Stomach smooth muscle (tissue), 2 donors: ENCODE data around the gene SH3YL1.
A peak's percentile ranks its signal among the peaks of the same experiment; 100 is the strongest.

Experiments
- H3K27ac ChIP-seq: one replicate; pipeline ENCODE4 v1.7.0; 2013; ENCODE audit warnings: mild to moderate bottlenecking, low read length, inconsistent platforms
- H3K27me3 ChIP-seq, 2 donors: one replicate each; pipeline ENCODE4 v1.7.0; 2013; ENCODE audit warnings: low read length in 2 of 2; ENCODE audit not compliant: insufficient read depth in 2 of 2, control insufficient read depth in 1 of 2
- H3K36me3 ChIP-seq, 2 donors: one replicate each; pipeline ENCODE4 v1.7.0; 2013; ENCODE audit warnings: low read length in 2 of 2; ENCODE audit not compliant: control insufficient read depth in 2 of 2, insufficient read depth in 2 of 2
- H3K4me1 ChIP-seq: one replicate; pipeline ENCODE4 v1.7.0; 2013; ENCODE audit warnings: low read length; ENCODE audit not compliant: control insufficient read depth, insufficient read depth
- H3K4me3 ChIP-seq, 2 donors: one replicate each; pipeline ENCODE4 v1.7.0; 2013; ENCODE audit warnings: low read length in 2 of 2
- H3K9ac ChIP-seq, 2 donors: one replicate each; pipeline ENCODE4 v1.7.0; 2013; ENCODE audit warnings: low read length in 2 of 2, mild to moderate bottlenecking in 1 of 2
- H3K9me3 ChIP-seq, 2 donors: one replicate each; pipeline ENCODE4 v1.7.0; 2013; ENCODE audit warnings: low read length in 2 of 2; ENCODE audit not compliant: control insufficient read depth in 2 of 2
- donor health status: healthy.
- donor health status: Pancreatic carcinoma.

The SH3YL1 gene

DNA sequence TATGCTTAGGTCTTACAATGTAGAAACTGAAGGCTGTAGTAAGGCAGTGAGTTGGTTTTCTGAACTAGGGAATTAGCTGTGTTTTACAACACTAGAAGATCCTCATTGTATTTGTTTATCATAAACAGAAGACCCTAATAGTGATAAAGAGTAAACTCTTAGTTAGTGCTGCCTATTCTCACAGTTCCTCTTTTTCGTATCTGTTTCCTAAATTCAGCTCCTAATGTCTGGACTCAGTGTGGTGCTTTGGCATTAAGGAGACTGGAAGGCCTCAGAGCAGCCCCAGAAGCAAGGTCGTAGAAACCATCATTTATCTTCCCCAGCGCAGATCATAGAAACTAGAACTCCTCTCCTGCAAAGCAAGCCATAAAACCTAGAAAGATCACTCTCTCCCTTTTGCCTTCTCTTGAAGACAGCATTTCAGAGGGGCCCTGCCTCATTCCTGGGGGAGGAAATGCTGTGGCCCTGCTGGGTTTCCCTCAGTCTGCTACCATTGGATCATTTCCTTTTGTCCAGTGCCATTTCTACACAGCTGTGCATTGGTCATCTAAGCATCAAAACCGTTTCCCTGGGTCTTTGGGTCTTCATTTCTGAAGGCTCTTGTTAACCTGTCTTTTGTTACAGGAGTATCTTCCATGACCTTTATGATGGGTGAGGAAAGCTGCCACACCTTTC, 5.7 kb upstream of the SH3YL1 start:
- no peak overlapping the region for H3K9ac ChIP-seq
- no peak overlapping the region for H3K4me3 ChIP-seq
- H3K9me3 ChIP-seq = no peaks in the 10 kb centered on the region
- no peak overlapping the region for H3K27ac ChIP-seq
- no peaks in the 10 kb centered on the region for H3K27me3 ChIP-seq
- peaks cover 6 to 10% of the 10 kb centered on the region in 2 donors for H3K36me3 ChIP-seq
- H3K4me1 ChIP-seq = peaks cover 7% of the 10 kb centered on the region

DNA sequence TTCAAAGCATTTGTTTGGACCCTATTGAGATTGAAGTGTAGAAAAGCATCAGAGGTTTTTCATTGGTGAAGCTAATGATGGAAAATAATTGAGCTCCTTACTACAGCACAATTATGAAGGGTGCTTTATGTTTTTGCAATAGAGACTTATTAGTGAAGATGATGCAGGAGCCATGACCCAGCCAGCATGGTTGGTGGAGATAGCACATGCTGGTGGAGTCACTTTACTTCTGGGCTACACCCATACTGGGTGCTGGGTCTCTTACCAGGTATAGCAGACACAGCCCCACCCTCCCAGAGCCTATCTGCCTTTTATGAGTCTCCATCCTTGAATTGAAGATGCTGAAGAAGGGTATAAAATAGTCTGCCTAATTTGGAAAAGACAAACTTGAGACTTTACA, 4.5 kb upstream of the SH3YL1 start:
- Histone ChIP-seq H3K4me1 (peaks cover 14% of the 10 kb centered on the region), H3K27ac (no peak overlapping the region), H3K9me3 (no peaks in the 10 kb centered on the region), H3K36me3 (peaks cover 4 to 9% of the 10 kb centered on the region in 2 donors), H3K27me3 (no peaks in the 10 kb centered on the region), H3K9ac (no peak overlapping the region), H3K4me3 (no peak overlapping the region)

DNA sequence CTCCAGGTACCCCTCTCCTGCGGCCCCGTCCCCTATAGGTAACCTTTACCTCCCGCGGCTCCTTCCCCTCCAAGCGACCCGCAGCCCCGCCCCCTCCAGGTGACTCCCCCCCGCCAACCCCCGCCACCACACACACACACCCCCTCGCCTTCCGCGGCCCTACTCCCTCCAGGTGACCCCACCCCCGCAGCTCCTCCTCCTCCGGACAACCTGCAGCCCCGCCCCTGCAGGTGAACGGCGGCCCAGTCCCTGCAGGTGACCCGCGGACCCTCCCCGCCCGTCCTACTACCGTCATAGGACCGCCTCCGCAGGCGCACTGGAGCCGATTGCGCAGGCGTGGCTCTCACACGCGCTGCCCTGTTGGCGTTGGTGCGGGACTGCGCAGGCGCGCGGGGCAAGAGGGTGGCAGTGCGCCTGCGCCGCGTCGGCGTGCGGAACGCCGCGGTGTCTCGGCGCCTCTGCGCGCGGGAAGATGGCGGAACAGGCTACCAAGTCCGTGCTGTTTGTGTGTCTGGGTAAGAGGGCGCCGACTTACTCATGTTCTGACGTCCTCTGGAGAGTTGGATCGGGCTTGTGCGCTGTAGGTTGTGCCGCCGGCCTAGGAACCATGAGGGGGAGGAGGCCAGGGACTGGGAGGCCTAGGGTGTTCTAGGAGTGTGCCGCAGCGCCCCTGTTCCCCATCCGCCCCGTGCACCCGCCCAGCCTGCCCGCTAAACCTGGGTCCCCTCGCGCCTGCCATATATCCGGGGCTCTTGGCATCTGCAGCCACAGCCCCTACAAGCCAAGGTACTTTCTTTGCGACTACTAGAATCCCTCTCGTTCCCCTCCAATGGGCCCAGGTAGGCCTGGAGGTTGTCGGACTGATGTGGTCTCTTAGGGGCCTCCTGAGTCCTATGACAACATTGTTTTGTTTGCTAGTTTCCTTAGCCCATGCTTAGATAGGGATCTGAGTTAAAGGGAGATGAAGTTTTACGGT, 949 bp upstream of the SH3YL1 start, which contains the start of gene ACP1:
ACP1 (plus strand) TSS at position 455 of the 976 bp plus-strand sequence; CDS start at position 473, 18 bp downstream.
- Histone ChIP-seq H3K4me1 (peaks cover 16% of the 10 kb centered on the region), H3K27me3 (no peaks in the 10 kb centered on the region), H3K9me3 (peaks cover 2 to 7% of the 10 kb centered on the region in 2 donors)

DNA sequence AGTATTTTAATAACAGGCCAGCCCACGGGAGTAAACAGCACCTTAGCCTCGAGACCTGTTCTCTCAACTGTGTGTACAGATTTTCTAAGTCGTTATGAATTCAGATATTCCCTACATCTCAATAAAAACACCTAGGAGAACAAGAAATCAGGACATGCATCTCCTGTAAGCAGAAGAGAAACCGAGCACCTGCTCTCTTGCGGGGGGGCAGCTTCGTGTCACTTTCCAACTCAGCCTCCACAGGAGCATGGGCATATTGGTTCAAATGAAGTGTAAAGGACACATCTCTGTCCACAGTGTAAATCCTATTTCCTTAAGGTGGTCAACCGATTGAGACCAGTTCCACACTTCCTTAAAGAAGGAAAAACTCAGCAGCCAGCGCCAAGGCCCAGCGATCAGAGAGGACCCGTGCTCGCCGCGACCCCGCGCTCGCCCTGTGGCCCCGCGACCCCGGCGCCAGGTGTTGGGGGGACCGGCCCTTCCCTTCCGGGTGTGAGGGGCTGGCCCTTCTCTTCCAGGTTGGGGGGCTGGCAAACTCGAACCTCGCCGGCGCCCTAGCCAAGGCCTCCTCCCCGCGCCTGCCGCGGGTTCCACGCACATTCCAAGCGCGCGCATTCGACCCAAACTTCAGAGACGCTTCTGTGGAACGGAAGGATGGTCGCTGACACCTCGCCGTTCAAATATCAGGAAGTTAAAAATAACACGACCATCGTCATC, 652 bp downstream of the SH3YL1 start:
- Histone ChIP-seq H3K4me1 (peaks cover 16% of the 10 kb centered on the region), H3K27ac (no peak overlapping the region)

More for the DNA sequence above, 949 bp upstream of the SH3YL1 start, which contains the start of gene ACP1:
- peak within 1 kb of the TSS; percentile 75 to 95 for H3K9ac ChIP-seq
- H3K27ac ChIP-seq = peak within 1 kb of the TSS; percentile 58
- H3K36me3 ChIP-seq = no peaks in the 10 kb centered on the region
- peak within 1 kb of the TSS; percentile 90 to 95 for H3K4me3 ChIP-seq

DNA sequence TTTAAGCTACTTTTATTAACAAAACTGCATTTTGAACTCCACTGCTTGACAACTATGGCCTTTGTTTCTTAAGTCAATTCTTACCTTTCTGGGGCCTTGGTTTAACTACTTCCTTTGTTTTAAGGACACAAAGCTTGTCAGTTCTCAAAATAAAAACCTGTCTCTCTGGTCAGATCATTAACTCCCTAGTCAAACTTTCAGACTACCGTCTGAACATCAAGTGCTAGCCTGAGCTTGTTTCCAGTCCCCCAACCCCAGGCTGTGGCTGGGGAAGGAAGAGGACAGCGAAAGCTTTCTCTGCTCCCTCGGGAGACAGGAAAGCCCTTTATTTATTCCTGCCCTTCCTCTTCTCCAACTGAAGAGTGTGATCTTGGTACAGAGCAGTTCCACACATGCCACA, 1.7 kb downstream of the SH3YL1 start:
- Histone ChIP-seq H3K4me1 (peaks cover 15% of the 10 kb centered on the region), H3K27me3 (no peaks in the 10 kb centered on the region), H3K9me3 (peaks cover 2 to 7% of the 10 kb centered on the region in 2 donors), H3K27ac (no peak overlapping the region), H3K4me3 (no peak overlapping the region), H3K9ac (no peak overlapping the region), H3K36me3 (peaks cover 0 to 2% of the 10 kb centered on the region in 2 donors)

More for the DNA sequence above, 652 bp downstream of the SH3YL1 start:
- H3K27me3 ChIP-seq = no peaks in the 10 kb centered on the region
- H3K9me3 ChIP-seq = peaks cover 2 to 7% of the 10 kb centered on the region in 2 donors
- H3K9ac ChIP-seq = peak overlapping the region; percentile 42 to 63
- H3K36me3 ChIP-seq = peaks cover 0 to 2% of the 10 kb centered on the region in 2 donors
- H3K4me3 ChIP-seq = peak overlapping the region; percentile 90 to 95

DNA sequence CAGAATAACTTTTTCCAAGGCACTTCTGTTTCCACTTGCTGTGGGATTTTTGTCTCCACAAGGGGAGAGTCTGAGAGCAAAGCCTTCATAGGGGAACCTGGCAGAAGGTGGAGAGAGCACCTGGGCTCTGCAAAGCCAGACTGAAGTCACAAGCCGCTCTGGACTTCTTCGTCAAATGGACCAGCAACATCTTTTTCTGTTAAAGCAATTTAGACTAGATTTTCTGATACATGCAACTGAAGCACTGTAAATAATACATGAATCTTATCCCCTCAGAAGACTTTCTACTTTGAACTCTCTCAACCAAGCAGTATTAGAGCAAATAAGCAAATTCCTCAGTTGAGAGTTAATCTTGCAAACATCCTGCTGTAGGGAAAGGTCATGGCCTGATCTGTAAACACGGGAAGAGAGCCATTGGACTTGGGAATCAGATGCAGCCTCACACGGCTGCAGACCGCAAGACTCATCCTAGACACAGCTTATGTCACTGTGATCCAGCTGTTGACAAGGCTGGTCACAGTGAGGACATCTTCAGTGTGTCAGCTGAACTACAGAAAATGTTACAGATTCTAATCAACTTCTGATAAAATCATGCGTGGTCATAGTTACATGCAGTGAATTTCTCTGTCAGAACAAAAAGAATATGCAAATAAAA, 3.2 kb downstream of the SH3YL1 start:
- no peak overlapping the region for H3K9ac ChIP-seq
- no peak overlapping the region for H3K27ac ChIP-seq
- no peak overlapping the region for H3K4me3 ChIP-seq

DNA sequence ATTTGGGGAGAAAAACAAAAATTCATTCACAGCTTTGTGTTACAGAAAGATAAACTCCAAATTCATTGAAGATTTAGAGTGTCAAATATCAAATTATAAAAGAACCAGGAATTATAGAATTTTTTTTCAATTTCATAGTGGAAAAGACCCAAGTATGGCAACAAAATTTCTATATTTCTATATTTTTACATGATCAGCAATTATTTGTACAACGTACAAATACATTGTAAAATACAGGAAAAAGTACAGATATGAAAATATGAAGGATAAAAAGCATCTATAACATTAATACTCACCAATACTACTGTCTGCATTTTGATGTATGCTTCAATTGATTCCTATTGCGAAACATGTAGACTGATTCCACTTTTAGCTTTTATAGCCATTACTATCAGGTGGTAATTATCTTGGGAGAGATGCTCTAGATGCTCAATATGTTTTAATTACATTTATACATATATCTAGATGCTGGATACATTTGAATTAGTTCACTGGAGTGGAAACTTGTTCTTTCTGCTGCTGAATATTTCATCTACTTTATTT, 4.0 kb downstream of the SH3YL1 start:
- Histone ChIP-seq H3K27me3 (no peaks in the 10 kb centered on the region), H3K36me3 (peaks cover 0 to 2% of the 10 kb centered on the region in 2 donors), H3K27ac (no peak overlapping the region), H3K4me1 (peaks cover 9% of the 10 kb centered on the region), H3K9ac (no peak overlapping the region), H3K9me3 (peaks cover 2 to 7% of the 10 kb centered on the region in 2 donors), H3K4me3 (no peak overlapping the region)

More for the DNA sequence above, 3.2 kb downstream of the SH3YL1 start:
- H3K27me3 ChIP-seq = no peaks in the 10 kb centered on the region
- peaks cover 0 to 2% of the 10 kb centered on the region in 2 donors for H3K36me3 ChIP-seq
- H3K4me1 ChIP-seq = peaks cover 13% of the 10 kb centered on the region
- H3K9me3 ChIP-seq = peaks cover 2 to 7% of the 10 kb centered on the region in 2 donors

DNA sequence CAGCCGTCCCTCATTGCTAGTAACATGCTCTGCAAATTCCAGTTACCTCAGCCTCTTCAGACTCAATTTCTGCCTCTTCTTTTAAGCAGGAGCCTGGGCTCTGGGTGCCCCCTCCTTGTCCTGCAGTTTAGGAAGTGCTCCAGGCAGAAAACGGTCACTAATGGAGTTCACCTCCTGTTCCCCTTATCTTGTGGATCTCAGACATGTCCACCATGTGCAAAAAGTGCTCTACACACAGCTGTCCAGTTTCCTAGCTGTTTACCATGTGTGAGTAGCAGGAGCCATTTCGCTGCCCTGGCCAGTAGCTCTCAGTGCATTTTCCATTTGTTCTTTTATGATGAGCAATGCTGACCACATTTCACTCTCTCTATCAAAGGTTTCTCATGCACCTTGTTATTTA, 4.9 kb downstream of the SH3YL1 start:
- peaks cover 2 to 7% of the 10 kb centered on the region in 2 donors for H3K9me3 ChIP-seq
- H3K4me1 ChIP-seq = peaks cover 8% of the 10 kb centered on the region
- no peak overlapping the region for H3K4me3 ChIP-seq
- H3K36me3 ChIP-seq = peaks cover 0 to 2% of the 10 kb centered on the region in 2 donors
- H3K9ac ChIP-seq = no peak overlapping the region
- no peak overlapping the region for H3K27ac ChIP-seq
- no peaks in the 10 kb centered on the region for H3K27me3 ChIP-seq

DNA sequence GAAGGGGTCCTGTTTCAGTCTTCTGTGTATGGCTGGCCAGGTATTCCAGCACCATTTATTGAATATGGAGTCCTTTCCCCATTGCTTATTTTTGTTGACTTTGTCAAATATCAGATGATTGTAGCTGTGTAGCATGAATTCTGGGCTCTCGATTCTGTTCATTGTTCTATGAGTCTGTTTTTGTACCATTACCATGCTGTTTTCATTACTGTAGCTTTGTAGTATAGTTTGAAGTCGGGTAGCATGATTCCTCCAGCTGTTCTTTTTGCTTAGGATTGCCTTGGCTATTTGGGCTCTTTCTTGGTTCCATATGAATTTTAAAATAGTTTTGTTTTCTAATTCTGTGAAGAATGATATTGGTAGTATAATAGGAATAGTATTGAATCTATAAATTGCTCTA, 6.0 kb downstream of the SH3YL1 start:
- H3K4me1 ChIP-seq = no peaks in the 10 kb centered on the region
- no peak overlapping the region for H3K4me3 ChIP-seq
- H3K9me3 ChIP-seq = peaks cover 2 to 7% of the 10 kb centered on the region in 2 donors
- no peak overlapping the region for H3K9ac ChIP-seq
- no peaks in the 10 kb centered on the region for H3K27me3 ChIP-seq
- H3K36me3 ChIP-seq = peaks cover 0 to 2% of the 10 kb centered on the region in 2 donors
- no peak overlapping the region for H3K27ac ChIP-seq
